C4-2B (cell line): ENCODE results near the gene GALNT17.

Experiments
- ZFX ChIP-seq: fragments of 450-650 bp; IDR thresholded peaks from 2 replicates; pipeline ENCODE4 v1.6.1; 2017
- TF ChIP-seq, protein P1 (sequence below): fragments of 450-650 bp; conservative IDR thresholded peaks from 2 replicates; pipeline ENCODE4 v1.5.1; 2017; ENCODE audit warnings: mild to moderate bottlenecking

DNA sequence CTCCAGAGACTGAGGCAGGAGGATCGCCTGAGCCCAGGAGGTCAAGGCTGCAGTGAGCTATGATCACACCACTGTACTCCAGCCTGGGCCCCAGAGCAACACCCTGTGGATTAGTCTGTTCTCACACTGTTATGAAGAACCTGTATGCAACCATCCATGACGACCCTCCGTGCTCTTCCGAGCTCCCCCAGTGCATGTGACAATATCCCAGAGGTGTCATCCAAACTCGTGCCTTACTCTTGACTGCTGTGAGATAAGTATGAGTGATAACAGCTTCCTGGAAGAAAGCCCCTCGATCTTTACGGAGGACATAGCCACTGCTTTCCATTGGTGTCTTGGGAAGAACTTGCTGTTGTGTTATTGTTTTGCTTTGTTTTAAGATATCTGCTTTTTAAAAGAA lies 591.9 kb downstream of the GALNT17 start:
- TF ChIP-seq, protein P1, sequence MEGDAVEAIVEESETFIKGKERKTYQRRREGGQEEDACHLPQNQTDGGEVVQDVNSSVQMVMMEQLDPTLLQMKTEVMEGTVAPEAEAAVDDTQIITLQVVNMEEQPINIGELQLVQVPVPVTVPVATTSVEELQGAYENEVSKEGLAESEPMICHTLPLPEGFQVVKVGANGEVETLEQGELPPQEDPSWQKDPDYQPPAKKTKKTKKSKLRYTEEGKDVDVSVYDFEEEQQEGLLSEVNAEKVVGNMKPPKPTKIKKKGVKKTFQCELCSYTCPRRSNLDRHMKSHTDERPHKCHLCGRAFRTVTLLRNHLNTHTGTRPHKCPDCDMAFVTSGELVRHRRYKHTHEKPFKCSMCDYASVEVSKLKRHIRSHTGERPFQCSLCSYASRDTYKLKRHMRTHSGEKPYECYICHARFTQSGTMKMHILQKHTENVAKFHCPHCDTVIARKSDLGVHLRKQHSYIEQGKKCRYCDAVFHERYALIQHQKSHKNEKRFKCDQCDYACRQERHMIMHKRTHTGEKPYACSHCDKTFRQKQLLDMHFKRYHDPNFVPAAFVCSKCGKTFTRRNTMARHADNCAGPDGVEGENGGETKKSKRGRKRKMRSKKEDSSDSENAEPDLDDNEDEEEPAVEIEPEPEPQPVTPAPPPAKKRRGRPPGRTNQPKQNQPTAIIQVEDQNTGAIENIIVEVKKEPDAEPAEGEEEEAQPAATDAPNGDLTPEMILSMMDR = no peak
- no peak for TF ChIP-seq ZFX
